Measurements from ENCODE around the gene DUSP3. TPM values are rescaled to one million over a fixed set of nuclear protein-coding genes. Genes with fewer than 3 reads are reported as not detected.

DUSP3 gene
- polyA plus RNA-seq, 1 donor from 2014 or later = 38.8 TPM

DNA sequence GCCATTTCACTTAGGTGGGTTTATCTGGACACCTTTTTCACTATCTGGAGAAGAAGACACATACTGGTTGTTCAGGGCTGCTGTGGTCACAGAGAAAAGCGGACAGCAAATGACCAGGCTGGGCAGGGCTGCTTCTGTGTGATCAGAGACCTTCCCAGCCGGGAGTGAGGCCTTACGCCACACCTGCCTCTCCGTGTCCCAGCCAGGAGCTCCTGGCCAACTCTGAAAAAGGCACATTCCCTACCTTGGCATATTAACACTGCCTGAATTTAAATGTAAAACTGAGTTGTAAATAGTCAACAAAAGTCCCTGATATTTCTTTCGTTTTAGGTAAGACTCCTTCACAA, 11.1 kb downstream of the DUSP3 start:
- Histone ChIP-seq H3K9me3 (ENCODE audit: low read length) (no peaks in the 10 kb centered on the region), H3K27me3 (ENCODE audit: insufficient read depth, low read depth, low read length) (no peaks in the 10 kb centered on the region), H3K36me3 (ENCODE audit: insufficient read depth, low read length) (peaks cover 9% of the 10 kb centered on the region), H3K4me3 (ENCODE audit: low read length) (no peak overlapping the region), H4K20me1 (ENCODE audit: insufficient read depth) (no peaks in the 10 kb centered on the region), H3F3A (ENCODE audit: insufficient read depth, low read length, poor library complexity, severe bottlenecking) (no peaks in the 10 kb centered on the region), H3K9me2 (ENCODE audit: insufficient read depth, low read length) (no peaks in the 10 kb centered on the region), H2AFZ (ENCODE audit: low read depth, low read length) (no peak overlapping the region), H3K9ac (ENCODE audit: low read length) (no peak overlapping the region), H3K4me2 (ENCODE audit: low read length) (no peak overlapping the region), H3K79me2 (replicated peaks; ENCODE audit: insufficient read depth, low read length) (no peaks in the 10 kb centered on the region), H3K27ac (ENCODE audit: low read length) (no peak overlapping the region)
- TF ChIP-seq, protein P1, sequence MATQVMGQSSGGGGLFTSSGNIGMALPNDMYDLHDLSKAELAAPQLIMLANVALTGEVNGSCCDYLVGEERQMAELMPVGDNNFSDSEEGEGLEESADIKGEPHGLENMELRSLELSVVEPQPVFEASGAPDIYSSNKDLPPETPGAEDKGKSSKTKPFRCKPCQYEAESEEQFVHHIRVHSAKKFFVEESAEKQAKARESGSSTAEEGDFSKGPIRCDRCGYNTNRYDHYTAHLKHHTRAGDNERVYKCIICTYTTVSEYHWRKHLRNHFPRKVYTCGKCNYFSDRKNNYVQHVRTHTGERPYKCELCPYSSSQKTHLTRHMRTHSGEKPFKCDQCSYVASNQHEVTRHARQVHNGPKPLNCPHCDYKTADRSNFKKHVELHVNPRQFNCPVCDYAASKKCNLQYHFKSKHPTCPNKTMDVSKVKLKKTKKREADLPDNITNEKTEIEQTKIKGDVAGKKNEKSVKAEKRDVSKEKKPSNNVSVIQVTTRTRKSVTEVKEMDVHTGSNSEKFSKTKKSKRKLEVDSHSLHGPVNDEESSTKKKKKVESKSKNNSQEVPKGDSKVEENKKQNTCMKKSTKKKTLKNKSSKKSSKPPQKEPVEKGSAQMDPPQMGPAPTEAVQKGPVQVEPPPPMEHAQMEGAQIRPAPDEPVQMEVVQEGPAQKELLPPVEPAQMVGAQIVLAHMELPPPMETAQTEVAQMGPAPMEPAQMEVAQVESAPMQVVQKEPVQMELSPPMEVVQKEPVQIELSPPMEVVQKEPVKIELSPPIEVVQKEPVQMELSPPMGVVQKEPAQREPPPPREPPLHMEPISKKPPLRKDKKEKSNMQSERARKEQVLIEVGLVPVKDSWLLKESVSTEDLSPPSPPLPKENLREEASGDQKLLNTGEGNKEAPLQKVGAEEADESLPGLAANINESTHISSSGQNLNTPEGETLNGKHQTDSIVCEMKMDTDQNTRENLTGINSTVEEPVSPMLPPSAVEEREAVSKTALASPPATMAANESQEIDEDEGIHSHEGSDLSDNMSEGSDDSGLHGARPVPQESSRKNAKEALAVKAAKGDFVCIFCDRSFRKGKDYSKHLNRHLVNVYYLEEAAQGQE (IDR thresholded peaks at IDR 0.05; ENCODE audit: borderline replicate concordance) = no peak
- TF ChIP-seq EP300 (conservative IDR thresholded peaks at IDR 0.05; ENCODE audit: poor library complexity, severe bottlenecking) = no peak
- no peak for TF ChIP-seq RAD21 (conservative IDR thresholded peaks at IDR 0.05)
- TF ChIP-seq SMC3 (conservative IDR thresholded peaks at IDR 0.05; ENCODE audit: poor library complexity) = no peak
- TF ChIP-seq EZH2 (IDR thresholded peaks at IDR 0.05; ENCODE audit: borderline replicate concordance, insufficient read depth, low read length, poor library complexity, severe bottlenecking) = no peak
- no peak for TF ChIP-seq POLR2AphosphoS5 (IDR thresholded peaks at IDR 0.05)
- no peak for TF ChIP-seq TAF1 (IDR thresholded peaks at IDR 0.05; ENCODE audit: low read depth)
- TF ChIP-seq MXI1 (conservative IDR thresholded peaks at IDR 0.05; ENCODE audit: poor library complexity, severe bottlenecking) = no peak
- no peak for TF ChIP-seq CTCF (IDR thresholded peaks at IDR 0.05; ENCODE audit: poor library complexity, severe bottlenecking)

DNA sequence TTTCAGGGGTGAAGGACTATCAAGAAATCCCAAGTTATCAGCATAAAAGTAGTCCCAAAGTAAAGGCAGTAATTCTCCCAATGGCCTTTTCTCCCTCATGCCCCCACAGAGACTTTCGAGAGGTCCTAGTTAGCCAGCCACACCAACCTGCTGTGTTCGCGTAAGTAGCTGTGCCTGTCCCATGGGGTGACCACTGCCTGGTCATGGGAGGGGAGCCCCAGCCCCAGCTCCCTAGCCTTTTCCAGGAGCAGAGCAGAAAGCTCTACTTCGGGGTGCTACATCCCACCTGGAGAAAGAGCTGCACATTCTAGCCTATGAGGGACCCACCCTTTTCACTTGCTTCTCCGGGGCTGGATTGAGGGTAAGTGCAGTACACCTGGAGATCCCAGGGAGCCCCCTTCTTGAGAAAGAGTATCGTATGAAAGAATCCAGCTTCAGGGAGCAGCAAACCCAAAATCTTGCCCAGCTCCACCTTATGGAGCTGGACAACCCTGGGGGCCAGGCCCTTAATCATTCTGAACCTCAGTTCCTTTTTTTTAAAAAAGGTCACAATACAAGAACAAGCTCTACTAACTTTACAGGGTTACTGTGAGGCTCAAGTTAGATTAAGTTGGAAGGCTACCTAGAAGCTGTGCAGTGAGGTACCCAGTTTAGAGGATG, 11.6 kb downstream of the DUSP3 start:
- Histone ChIP-seq H3K4me3 (ENCODE audit: low read length) (no peak overlapping the region), H3K9ac (ENCODE audit: low read length) (no peak overlapping the region), H2AFZ (ENCODE audit: low read depth, low read length) (no peak overlapping the region), H3K27me3 (ENCODE audit: insufficient read depth, low read depth, low read length) (no peaks in the 10 kb centered on the region), H3K27ac (ENCODE audit: low read length) (no peak overlapping the region), H3K4me2 (ENCODE audit: low read length) (no peak overlapping the region), H3K9me2 (ENCODE audit: insufficient read depth, low read length) (no peaks in the 10 kb centered on the region), H3K36me3 (ENCODE audit: insufficient read depth, low read length) (peaks cover 9% of the 10 kb centered on the region), H3F3A (ENCODE audit: insufficient read depth, low read length, poor library complexity, severe bottlenecking) (no peaks in the 10 kb centered on the region), H3K9me3 (ENCODE audit: low read length) (no peaks in the 10 kb centered on the region), H4K20me1 (ENCODE audit: insufficient read depth) (no peaks in the 10 kb centered on the region), H3K79me2 (replicated peaks; ENCODE audit: insufficient read depth, low read length) (no peaks in the 10 kb centered on the region)
- no peak for TF ChIP-seq EP300 (conservative IDR thresholded peaks at IDR 0.05; ENCODE audit: poor library complexity, severe bottlenecking)
- no peak for TF ChIP-seq EZH2 (IDR thresholded peaks at IDR 0.05; ENCODE audit: borderline replicate concordance, insufficient read depth, low read length, poor library complexity, severe bottlenecking)
- no peak for TF ChIP-seq SMC3 (conservative IDR thresholded peaks at IDR 0.05; ENCODE audit: poor library complexity)
- TF ChIP-seq RAD21 (conservative IDR thresholded peaks at IDR 0.05) = no peak
- TF ChIP-seq, protein P1 (IDR thresholded peaks at IDR 0.05; ENCODE audit: borderline replicate concordance) = no peak
- TF ChIP-seq MXI1 (conservative IDR thresholded peaks at IDR 0.05; ENCODE audit: poor library complexity, severe bottlenecking) = no peak
- TF ChIP-seq TAF1 (IDR thresholded peaks at IDR 0.05; ENCODE audit: low read depth) = no peak
- no peak for TF ChIP-seq CTCF (IDR thresholded peaks at IDR 0.05; ENCODE audit: poor library complexity, severe bottlenecking)
- no peak for TF ChIP-seq POLR2AphosphoS5 (IDR thresholded peaks at IDR 0.05)

All from neural cell (in vitro differentiated cells).